ENCODE measurements around the gene IP6K1.
A peak's percentile ranks its signal among the peaks of the same experiment; 100 is the strongest.

Gene IP6K1

GRCh38 chr3:49734752-49735151, 51.6 kb downstream of the IP6K1 start:
- Mint-ChIP-seq H3K36me3 (ENCODE audit: low read depth) (peaks cover 94% of the 10 kb centered on the region), H3K27me3 (no peaks in the 10 kb centered on the region), H3K9me3 (no peaks in the 10 kb centered on the region), H3K4me1 (ENCODE audit: low read depth) (no peaks in the 10 kb centered on the region), H3K27ac (no peak overlapping the region), H3K4me3 (no peak overlapping the region)
- intact Hi-C loops (cut with micrococcal nuclease), result no loop called here

GRCh38 chr3:49733551-49733950, 52.8 kb downstream of the IP6K1 start:
- Mint-ChIP-seq H3K27ac (no peak overlapping the region), H3K4me1 (ENCODE audit: low read depth) (no peaks in the 10 kb centered on the region), H3K36me3 (ENCODE audit: low read depth) (peaks cover 89% of the 10 kb centered on the region), H3K9me3 (no peaks in the 10 kb centered on the region), H3K4me3 (no peak overlapping the region), H3K27me3 (no peaks in the 10 kb centered on the region)
- intact Hi-C loops (cut with micrococcal nuclease), result no loop called here

- H3K27me3 Mint-ChIP-seq, result no peaks in the 10 kb centered on the region
- H3K4me3 Mint-ChIP-seq, result no peak overlapping the region
- H3K36me3 Mint-ChIP-seq (ENCODE audit: low read depth), result peaks cover 89% of the 10 kb centered on the region
Observed at GRCh38 chr3:49732597-49732996, 53.7 kb downstream of the IP6K1 start.

GRCh38 chr3:49729966-49730609, 56.3 kb downstream of the IP6K1 start:
- Mint-ChIP-seq H3K27me3 (no peaks in the 10 kb centered on the region), H3K4me1 (ENCODE audit: low read depth) (peaks cover 8% of the 10 kb centered on the region), H3K36me3 (ENCODE audit: low read depth) (peaks cover 90% of the 10 kb centered on the region), H3K27ac (no peak overlapping the region), H3K9me3 (no peaks in the 10 kb centered on the region), H3K4me3 (no peak overlapping the region)
- intact Hi-C loops (cut with micrococcal nuclease), result loop anchor here (10.0 kb wide), 1 partner anchor 55 kb away; the partner anchor contains the start of gene IP6K1

More at GRCh38 chr3:49732597-49732996, 53.7 kb downstream of the IP6K1 start:
- H3K27ac Mint-ChIP-seq, result no peak overlapping the region
- intact Hi-C loops (cut with micrococcal nuclease), result no loop called here
- H3K4me1 Mint-ChIP-seq (ENCODE audit: low read depth), result no peaks in the 10 kb centered on the region
- H3K9me3 Mint-ChIP-seq, result no peaks in the 10 kb centered on the region

- intact Hi-C loops (cut with micrococcal nuclease), result loop anchor here (10.0 kb wide), 1 partner anchor 57 kb away; the partner anchor contains the start of gene IP6K1
- H3K27me3 Mint-ChIP-seq, result no peaks in the 10 kb centered on the region
- H3K36me3 Mint-ChIP-seq (ENCODE audit: low read depth), result peaks cover 86% of the 10 kb centered on the region
- no peak overlapping the region for H3K27ac Mint-ChIP-seq
- H3K9me3 Mint-ChIP-seq, result no peaks in the 10 kb centered on the region
- H3K4me1 Mint-ChIP-seq (ENCODE audit: low read depth), result peaks cover 24% of the 10 kb centered on the region
- no peak overlapping the region for H3K4me3 Mint-ChIP-seq
Observed at GRCh38 chr3:49727924-49728361, 58.4 kb downstream of the IP6K1 start.

GRCh38 chr3:49727154-49727923, 59.0 kb downstream of the IP6K1 start:
- Mint-ChIP-seq H3K4me1 (ENCODE audit: low read depth) (peaks cover 30% of the 10 kb centered on the region), H3K27me3 (no peaks in the 10 kb centered on the region), H3K36me3 (ENCODE audit: low read depth) (peaks cover 86% of the 10 kb centered on the region), H3K27ac (no peak overlapping the region), H3K4me3 (no peak overlapping the region), H3K9me3 (no peaks in the 10 kb centered on the region)
- intact Hi-C loops (cut with micrococcal nuclease), result loop anchor here (10.0 kb wide), 1 partner anchor 57 kb away; the partner anchor contains the start of gene IP6K1

- Mint-ChIP-seq H3K27ac (peak overlapping the region; percentile 100), H3K36me3 (ENCODE audit: low read depth) (peaks cover 86% of the 10 kb centered on the region), H3K27me3 (no peaks in the 10 kb centered on the region), H3K4me3 (no peak overlapping the region), H3K9me3 (no peaks in the 10 kb centered on the region), H3K4me1 (ENCODE audit: low read depth) (peaks cover 41% of the 10 kb centered on the region)
- intact Hi-C loops (cut with micrococcal nuclease), result loop anchor here (10.0 kb wide), 1 partner anchor 59 kb away; the partner anchor contains the start of gene IP6K1
Observed at GRCh38 chr3:49725906-49726681, 60.2 kb downstream of the IP6K1 start.

- H3K4me3 Mint-ChIP-seq, result peak overlapping the region; percentile 94
- no peaks in the 10 kb centered on the region for H3K27me3 Mint-ChIP-seq
- intact Hi-C loops (cut with micrococcal nuclease), result loop anchor here (5.0 to 10.0 kb wide), 2 partner anchors 60 to 702 kb away; partner anchors contain the start of genes IP6K1 and NDUFAF3
- peaks cover 55% of the 10 kb centered on the region for H3K4me1 Mint-ChIP-seq (ENCODE audit: low read depth)
- H3K27ac Mint-ChIP-seq, result peak overlapping the region; percentile 100
- peaks cover 86% of the 10 kb centered on the region for H3K36me3 Mint-ChIP-seq (ENCODE audit: low read depth)
- H3K9me3 Mint-ChIP-seq, result no peaks in the 10 kb centered on the region
Observed at GRCh38 chr3:49724586-49724985, 61.8 kb downstream of the IP6K1 start.

GRCh38 chr3:49723628-49724551, 62.5 kb downstream of the IP6K1 start, which contains the start of gene GMPPB:
Gene GMPPB, minus strand, starts transcription at chr3:49723951. Its CDS starts 225 bp downstream, at chr3:49723726.
- H3K4me1 Mint-ChIP-seq (ENCODE audit: low read depth), result peaks cover 62% of the 10 kb centered on the region
- H3K36me3 Mint-ChIP-seq (ENCODE audit: low read depth), result peaks cover 83% of the 10 kb centered on the region
- H3K27ac Mint-ChIP-seq, result peak within 1 kb of the TSS; percentile 100
- peaks cover 2% of the 10 kb centered on the region for H3K27me3 Mint-ChIP-seq
- intact Hi-C loops (cut with micrococcal nuclease), result loop anchor here (5.0 to 10.0 kb wide), 2 partner anchors 61 to 702 kb away; partner anchors contain the start of genes IP6K1 and NDUFAF3
- H3K4me3 Mint-ChIP-seq, result peak within 1 kb of the TSS; percentile 94
- H3K9me3 Mint-ChIP-seq, result no peaks in the 10 kb centered on the region

GRCh38 chr3:49723296-49723627, 63.1 kb downstream of the IP6K1 start:
- intact Hi-C loops (cut with micrococcal nuclease), result loop anchor here (5.0 to 10.0 kb wide), 2 partner anchors 62 to 701 kb away; partner anchors contain the start of genes IP6K1 and NDUFAF3
- Mint-ChIP-seq H3K9me3 (no peaks in the 10 kb centered on the region), H3K4me3 (peak overlapping the region; percentile 94), H3K36me3 (ENCODE audit: low read depth) (peaks cover 83% of the 10 kb centered on the region), H3K4me1 (ENCODE audit: low read depth) (peaks cover 68% of the 10 kb centered on the region), H3K27ac (peak overlapping the region; percentile 100), H3K27me3 (peaks cover 8% of the 10 kb centered on the region)

GRCh38 chr3:49722896-49723295, 63.4 kb downstream of the IP6K1 start:
- intact Hi-C loops (cut with micrococcal nuclease), result loop anchor here (5.0 to 10.0 kb wide), 2 partner anchors 62 to 701 kb away; partner anchors contain the start of genes IP6K1 and NDUFAF3
- peak overlapping the region; percentile 94 for H3K4me3 Mint-ChIP-seq
- peak overlapping the region; percentile 100 for H3K27ac Mint-ChIP-seq
- peaks cover 83% of the 10 kb centered on the region for H3K36me3 Mint-ChIP-seq (ENCODE audit: low read depth)
- H3K4me1 Mint-ChIP-seq (ENCODE audit: low read depth), result peaks cover 68% of the 10 kb centered on the region
- peaks cover 9% of the 10 kb centered on the region for H3K27me3 Mint-ChIP-seq
- no peaks in the 10 kb centered on the region for H3K9me3 Mint-ChIP-seq

- peak overlapping the region; percentile 94 for H3K4me3 Mint-ChIP-seq
- H3K27ac Mint-ChIP-seq, result peak overlapping the region; percentile 100
- H3K9me3 Mint-ChIP-seq, result no peaks in the 10 kb centered on the region
- intact Hi-C loops (cut with micrococcal nuclease), result loop anchor here (5.0 to 10.0 kb wide), 2 partner anchors 63 to 700 kb away; partner anchors contain the start of genes IP6K1 and NDUFAF3
- H3K4me1 Mint-ChIP-seq (ENCODE audit: low read depth), result peaks cover 75% of the 10 kb centered on the region
- H3K27me3 Mint-ChIP-seq, result peaks cover 12% of the 10 kb centered on the region
- H3K36me3 Mint-ChIP-seq (ENCODE audit: low read depth), result peaks cover 78% of the 10 kb centered on the region
Observed at GRCh38 chr3:49721896-49722781, 64.2 kb downstream of the IP6K1 start.

Data from dendritic cell treated with granulocyte-macrophage colony-stimulating factor and Interleukin-4, amounts not matched to agents 40 ng/mL and 50 ng/mL, for 4 days (primary cell).